Measurements from ENCODE around the gene PNPT1. TPM values are rescaled to one million over a fixed set of nuclear protein-coding genes. Genes with fewer than 3 reads are reported as not detected.

Gene PNPT1
- total and polyA plus RNA-seq, 2 of the 8 experiments (the other 6 are each of a cell fraction or from before 2014, with no cell fraction given): 8.3 to 40.2 TPM

GRCh38 chr2:55729136-55729685 is 35.6 kb upstream of the PNPT1 start:
- Histone ChIP-seq H3K23ac (ENCODE audit: insufficient read length) (no peak overlapping the region), H3K79me2 (ENCODE audit: control insufficient read depth in 1 of 2, insufficient read depth in 2 of 2, low read length in 2 of 2) (no peaks in the 10 kb centered on the region), H2BK15ac (ENCODE audit: low read length) (no peak overlapping the region), H4K8ac (ENCODE audit: extremely low read depth, insufficient read depth, low read length) (no peak overlapping the region), H3K14ac (ENCODE audit: insufficient read length) (no peak overlapping the region), H2AK5ac (ENCODE audit: low read depth, low read length) (no peak overlapping the region), H2BK20ac (ENCODE audit: low read length) (no peak overlapping the region), H3K9me3 (ENCODE audit: insufficient read depth in 2 of 2, low read depth in 1 of 2, low read length in 1 of 2) (no peaks in the 10 kb centered on the region), H3K4me2 (ENCODE audit: insufficient read depth in 1 of 2, low read depth in 2 of 2, low read length in 2 of 2) (no peak overlapping the region), H2BK120ac (replicated peaks; ENCODE audit: low read depth, low read length) (no peak overlapping the region), H3K4ac (replicated peaks; ENCODE audit: insufficient read length, low read depth, low read length) (no peak overlapping the region), H3K23me2 (ENCODE audit: low read depth, low read length) (no peaks in the 10 kb centered on the region), H2BK12ac (ENCODE audit: low read depth, low read length) (no peak overlapping the region), H3K18ac (ENCODE audit: extremely low read depth, low read length) (no peak overlapping the region), H3K4me3 (ENCODE audit: extremely low read depth in 1 of 4, insufficient read depth in 2 of 4, low read depth in 3 of 4, low read length in 4 of 4) (no peak overlapping the region), H4K20me1 (replicated peaks in 1 of 2; ENCODE audit: control insufficient read depth in 1 of 2, insufficient read depth in 2 of 2, low read length in 2 of 2) (no peaks in the 10 kb centered on the region), H4K91ac (replicated peaks; ENCODE audit: insufficient read length, low read length) (no peak overlapping the region), H4K5ac (ENCODE audit: insufficient read length, low read depth, low read length) (no peak overlapping the region), H3K9ac (replicated peaks in 1 of 4; ENCODE audit: extremely low read depth in 1 of 4, low read depth in 3 of 4, low read length in 3 of 4) (no peak overlapping the region), H3K4me1 (replicated peaks in 1 of 4; ENCODE audit: control insufficient read depth in 3 of 4, insufficient read depth in 4 of 4, low read length in 3 of 4) (no peaks in the 10 kb centered on the region), H3K36me3 (ENCODE audit: control insufficient read depth in 2 of 4, insufficient read depth in 4 of 4, low read length in 3 of 4) (no peaks in the 10 kb centered on the region), H3K79me1 (ENCODE audit: low read depth, low read length) (no peaks in the 10 kb centered on the region), H3K56ac (replicated peaks; ENCODE audit: insufficient read length, low read depth, low read length) (no peak overlapping the region), H3K27me3 (replicated peaks in 1 of 4; ENCODE audit: control insufficient read depth in 3 of 4, extremely low read depth in 1 of 4, insufficient read depth in 3 of 4, low read length in 3 of 4) (no peaks in the 10 kb centered on the region), H2AFZ (ENCODE audit: low read length) (no peak overlapping the region), H2BK5ac (ENCODE audit: low read depth, low read length) (no peak overlapping the region), H3K27ac (ENCODE audit: low read depth, low read length) (no peak overlapping the region)
- ChIA-PET CTCF (ENCODE audit: partially characterized antibody) (interaction anchor here (1.3 kb wide), 1 partner anchor 10 kb away, joined by 4 read pairs; no protein-coding TSS in a partner anchor), POLR2A (ENCODE audit: partially characterized antibody) (no interaction called here)
- FAIRE-seq (no peak), DNase-seq (ENCODE audit: low read depth in 1 of 2, low spot score in 2 of 2) (no peak)
- 81% methylated on average over 1 of the region's 1 CpG; no CpG with 5 or more reads in 1 of the 2 experiments for WGBS, 2 experiments (ENCODE audit: extremely low coverage in 1 of 2, insufficient coverage in 1 of 2, insufficient read length in 1 of 2, insufficient replicate concordance in 2 of 2, low coverage in 1 of 2, low lambda C conversion rate in 2 of 2, missing lambda C conversion rate in 1 of 2)
- TF ChIP-seq SP2 (IDR thresholded peaks at IDR 0.05; ENCODE audit: low read length) (no peak), ATF3 (IDR thresholded peaks at IDR 0.05; ENCODE audit: insufficient read depth, low read depth, low read length) (no peak), TCF12 (IDR thresholded peaks at IDR 0.05; ENCODE audit: low read depth, low read length) (no peak), TBP (IDR thresholded peaks at IDR 0.05; ENCODE audit: low read depth, low read length) (no peak), EP300 (IDR thresholded peaks at IDR 0.05; ENCODE audit: borderline replicate concordance in 1 of 2, low read depth in 2 of 2, low read length in 2 of 2) (no peak), SUZ12 (IDR thresholded peaks at IDR 0.05; ENCODE audit: low read length) (no peak), CTBP2 (IDR thresholded peaks at IDR 0.05; ENCODE audit: borderline replicate concordance, insufficient read depth, insufficient read length, low read length) (no peak), RAD21 (IDR thresholded peaks at IDR 0.05 in 1 of 2, conservative IDR thresholded peaks at IDR 0.05 in 1 of 2; ENCODE audit: low read depth in 2 of 2, low read length in 2 of 2) (no peak), RNF2 (IDR thresholded peaks at IDR 0.05; ENCODE audit: borderline replicate concordance, low read depth, low read length, missing control alignments, poor library complexity, severe bottlenecking) (no peak), CREB1 (IDR thresholded peaks at IDR 0.05) (no peak), RBBP5 (IDR thresholded peaks at IDR 0.05; ENCODE audit: borderline replicate concordance, low read depth, low read length) (no peak), SP4 (IDR thresholded peaks at IDR 0.05; ENCODE audit: low read length) (no peak), ZNF274 (IDR thresholded peaks at IDR 0.05; ENCODE audit: borderline replicate concordance, extremely low read depth, low read length) (no peak)
